Mesothelial cell of epicardium (in vitro differentiated cells): Measurements from ENCODE around the gene RNF207. TPM values are rescaled to one million over a fixed set of nuclear protein-coding genes. Genes with fewer than 3 reads are reported as not detected.

Source experiments
- DNase-seq, 2 experiments: peaks; one replicate each; pipeline ENCODE4 v3.0.0; 2021; ENCODE audit warnings: low spot score in 2 of 2; ENCODE audit not compliant: unreplicated experiment in 2 of 2
- H3K27ac Mint-ChIP-seq: 2 replicates; pipeline ENCODE4 v1.8.0; 2021; ENCODE audit warnings: mixed read lengths
- H3K27me3 Mint-ChIP-seq: 2 replicates; pipeline ENCODE4 v1.8.0; 2021; ENCODE audit warnings: low read depth, mixed read lengths
- H3K36me3 Mint-ChIP-seq: 2 replicates; pipeline ENCODE4 v1.8.0; 2021; ENCODE audit warnings: mixed read lengths
- H3K4me1 Mint-ChIP-seq: 2 replicates; pipeline ENCODE4 v1.8.0; 2021; ENCODE audit warnings: mixed read lengths
- H3K4me3 Mint-ChIP-seq: 2 replicates; pipeline ENCODE4 v1.8.0; 2021; ENCODE audit warnings: mild to moderate bottlenecking, moderate library complexity, mixed read lengths
- H3K9me3 Mint-ChIP-seq: 2 replicates; pipeline ENCODE4 v1.8.0; 2021; ENCODE audit warnings: mixed read lengths
- total RNA-seq: library from RNA; stranded (reverse); gene quantifications from 3 replicates; pipeline ENCODE4 v1.2.1, GENCODE V29; 2021
- TF ChIP-seq, protein P1 (sequence below): fragments of 200-600 bp; sonication (generic); IDR thresholded peaks from one replicate; pipeline ENCODE4 v1.5.0; 2021; ENCODE audit warnings: antibody characterized with exemption; ENCODE audit not compliant: unreplicated experiment

RNF207 gene
- total RNA-seq, 1 donor from 2014 or later, result 481 TPM

DNA sequence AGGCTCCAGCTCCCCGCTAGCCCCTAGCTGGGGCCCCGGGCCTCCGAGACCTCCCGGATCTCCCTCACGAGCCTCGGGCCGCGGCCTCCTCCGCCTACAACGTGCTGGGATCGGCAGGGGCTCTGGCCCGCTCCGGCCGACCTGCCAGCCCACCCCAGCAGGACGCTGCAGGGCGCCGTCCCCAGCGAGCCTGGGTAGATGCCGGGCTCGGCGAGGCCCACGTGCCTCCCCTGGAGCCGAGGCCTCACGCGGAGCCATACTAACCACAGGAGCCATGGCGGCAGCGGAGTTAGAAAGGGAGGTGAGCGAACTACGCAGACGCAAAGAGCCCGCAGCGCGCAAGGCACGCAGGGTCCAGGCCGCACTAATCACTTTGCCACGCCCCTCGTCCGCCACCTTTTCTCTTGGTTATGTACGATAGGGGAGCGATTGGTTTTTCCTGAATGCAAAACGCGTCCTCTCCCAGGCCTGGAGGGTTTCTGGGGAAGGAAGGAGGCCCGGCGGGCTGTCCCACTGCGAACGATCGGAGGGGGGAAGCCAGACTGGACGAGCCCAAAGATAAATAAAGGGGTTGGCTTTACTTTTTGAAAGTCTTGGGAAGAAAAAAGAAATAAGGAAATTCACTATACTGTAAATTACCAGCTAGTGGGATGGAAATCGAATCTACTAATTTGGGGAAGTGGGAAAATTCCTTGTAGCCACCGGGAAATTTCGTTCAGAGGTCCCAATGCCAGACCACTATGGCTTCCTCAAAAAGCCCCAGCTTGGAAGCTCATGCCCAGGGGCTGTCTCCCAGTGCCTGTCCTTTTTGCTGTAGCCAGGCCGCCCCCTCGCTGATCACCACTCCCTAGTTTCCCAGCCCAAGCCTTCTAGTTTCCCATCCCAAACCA is 6.4 kb upstream of the RNF207 start, which contains the start of gene RPL22:
Gene RPL22 (minus strand): TSS at position 298 of the 890 bp plus-strand sequence. CDS start 22 bp downstream, at position 276.
- peak within 1 kb of the TSS; percentile 90 for H3K27ac Mint-ChIP-seq
- peak; percentile 88 to 94 for DNase-seq
- H3K4me3 Mint-ChIP-seq, result peak within 1 kb of the TSS; percentile 83
- peaks cover 12% of the 10 kb centered on the region for H3K36me3 Mint-ChIP-seq
- TF ChIP-seq, protein P1, sequence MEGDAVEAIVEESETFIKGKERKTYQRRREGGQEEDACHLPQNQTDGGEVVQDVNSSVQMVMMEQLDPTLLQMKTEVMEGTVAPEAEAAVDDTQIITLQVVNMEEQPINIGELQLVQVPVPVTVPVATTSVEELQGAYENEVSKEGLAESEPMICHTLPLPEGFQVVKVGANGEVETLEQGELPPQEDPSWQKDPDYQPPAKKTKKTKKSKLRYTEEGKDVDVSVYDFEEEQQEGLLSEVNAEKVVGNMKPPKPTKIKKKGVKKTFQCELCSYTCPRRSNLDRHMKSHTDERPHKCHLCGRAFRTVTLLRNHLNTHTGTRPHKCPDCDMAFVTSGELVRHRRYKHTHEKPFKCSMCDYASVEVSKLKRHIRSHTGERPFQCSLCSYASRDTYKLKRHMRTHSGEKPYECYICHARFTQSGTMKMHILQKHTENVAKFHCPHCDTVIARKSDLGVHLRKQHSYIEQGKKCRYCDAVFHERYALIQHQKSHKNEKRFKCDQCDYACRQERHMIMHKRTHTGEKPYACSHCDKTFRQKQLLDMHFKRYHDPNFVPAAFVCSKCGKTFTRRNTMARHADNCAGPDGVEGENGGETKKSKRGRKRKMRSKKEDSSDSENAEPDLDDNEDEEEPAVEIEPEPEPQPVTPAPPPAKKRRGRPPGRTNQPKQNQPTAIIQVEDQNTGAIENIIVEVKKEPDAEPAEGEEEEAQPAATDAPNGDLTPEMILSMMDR, result no peak
- H3K4me1 Mint-ChIP-seq, result peaks cover 31% of the 10 kb centered on the region
- no peaks in the 10 kb centered on the region for H3K27me3 Mint-ChIP-seq
- no peaks in the 10 kb centered on the region for H3K9me3 Mint-ChIP-seq

DNA sequence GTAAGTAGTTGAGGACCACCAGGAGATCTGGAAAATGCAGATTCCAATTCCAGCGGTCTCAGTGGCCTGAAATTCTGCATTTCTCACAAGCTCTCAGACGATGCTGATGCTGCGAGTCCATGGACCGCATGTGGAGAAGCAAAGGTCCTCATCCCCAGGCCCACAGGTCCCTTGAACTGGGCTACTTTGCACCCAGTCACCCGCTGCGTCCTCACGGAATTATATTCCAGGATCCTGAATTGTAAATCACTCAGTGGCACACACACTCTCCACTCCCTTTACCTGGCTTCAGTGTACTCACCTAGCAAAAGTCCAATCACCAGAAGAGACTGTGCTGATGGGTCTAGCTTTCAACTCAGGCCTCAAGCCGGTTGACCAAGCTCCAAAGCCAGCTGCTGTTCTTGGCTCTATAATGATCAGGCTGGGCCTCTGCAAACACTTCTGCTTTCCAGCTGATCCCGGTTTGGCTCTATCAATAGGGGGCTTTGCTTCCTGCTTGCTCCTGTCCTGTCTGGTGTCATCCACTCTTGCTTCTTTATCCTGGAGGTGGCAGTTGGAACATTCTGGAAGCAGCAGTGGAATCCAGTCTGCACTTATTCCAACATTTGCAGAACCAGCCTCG is 5.6 kb upstream of the RNF207 start:
- peak overlapping the region; percentile 90 for H3K27ac Mint-ChIP-seq
- H3K36me3 Mint-ChIP-seq, result peaks cover 12% of the 10 kb centered on the region
- H3K4me1 Mint-ChIP-seq, result peaks cover 34% of the 10 kb centered on the region
- H3K9me3 Mint-ChIP-seq, result no peaks in the 10 kb centered on the region
- no peaks in the 10 kb centered on the region for H3K27me3 Mint-ChIP-seq
- TF ChIP-seq, protein P1, result no peak
- no peak for DNase-seq
- peak overlapping the region; percentile 83 for H3K4me3 Mint-ChIP-seq

DNA sequence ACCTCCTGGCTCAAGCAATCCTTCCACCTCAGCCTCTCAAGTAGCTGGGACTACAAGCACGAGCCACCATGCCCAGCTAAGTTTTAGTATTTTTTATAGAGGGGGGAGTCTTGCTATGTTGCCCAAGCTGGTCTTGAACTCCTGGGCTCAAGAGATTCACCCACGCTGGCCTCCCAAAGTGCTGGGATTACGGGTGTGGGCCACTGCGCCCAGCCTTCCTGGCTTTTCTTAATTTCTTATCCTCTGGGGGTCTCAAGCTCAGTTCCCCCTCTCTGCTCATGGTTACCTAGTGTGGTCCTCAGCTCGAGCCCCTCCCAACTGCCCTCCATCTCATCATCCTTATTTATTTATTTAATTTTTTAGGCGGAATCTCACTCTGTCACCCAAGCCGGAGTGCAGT is 3.7 kb upstream of the RNF207 start:
- H3K4me3 Mint-ChIP-seq, result no peak overlapping the region
- TF ChIP-seq, protein P1, result no peak
- H3K27me3 Mint-ChIP-seq, result no peaks in the 10 kb centered on the region
- H3K27ac Mint-ChIP-seq, result no peak overlapping the region
- peaks cover 37% of the 10 kb centered on the region for H3K4me1 Mint-ChIP-seq
- DNase-seq, result no peak
- H3K9me3 Mint-ChIP-seq, result no peaks in the 10 kb centered on the region
- peaks cover 4% of the 10 kb centered on the region for H3K36me3 Mint-ChIP-seq

DNA sequence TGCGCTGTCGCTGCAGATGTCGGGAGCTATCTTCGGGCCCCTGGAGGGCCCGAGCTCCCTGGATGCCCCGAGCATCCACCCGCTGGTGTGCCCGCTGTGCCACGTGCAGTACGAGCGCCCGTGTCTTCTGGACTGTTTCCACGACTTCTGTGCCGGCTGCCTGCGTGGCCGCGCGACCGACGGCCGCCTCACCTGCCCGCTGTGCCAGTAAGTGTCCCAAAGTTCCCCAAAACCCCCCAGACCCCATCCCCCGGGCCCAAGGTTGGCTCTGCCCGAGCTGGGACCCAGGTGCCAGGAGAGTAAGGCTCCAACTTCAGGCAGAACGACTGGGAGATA is 569 bp downstream of the RNF207 start:
- no peak for DNase-seq
- TF ChIP-seq, protein P1, result no peak
- peak overlapping the region; percentile 82 for H3K4me3 Mint-ChIP-seq
- peak overlapping the region; percentile 79 for H3K27ac Mint-ChIP-seq
- no peaks in the 10 kb centered on the region for H3K9me3 Mint-ChIP-seq
- H3K4me1 Mint-ChIP-seq, result peaks cover 28% of the 10 kb centered on the region
- H3K27me3 Mint-ChIP-seq, result no peaks in the 10 kb centered on the region
- peaks cover 4% of the 10 kb centered on the region for H3K36me3 Mint-ChIP-seq

DNA sequence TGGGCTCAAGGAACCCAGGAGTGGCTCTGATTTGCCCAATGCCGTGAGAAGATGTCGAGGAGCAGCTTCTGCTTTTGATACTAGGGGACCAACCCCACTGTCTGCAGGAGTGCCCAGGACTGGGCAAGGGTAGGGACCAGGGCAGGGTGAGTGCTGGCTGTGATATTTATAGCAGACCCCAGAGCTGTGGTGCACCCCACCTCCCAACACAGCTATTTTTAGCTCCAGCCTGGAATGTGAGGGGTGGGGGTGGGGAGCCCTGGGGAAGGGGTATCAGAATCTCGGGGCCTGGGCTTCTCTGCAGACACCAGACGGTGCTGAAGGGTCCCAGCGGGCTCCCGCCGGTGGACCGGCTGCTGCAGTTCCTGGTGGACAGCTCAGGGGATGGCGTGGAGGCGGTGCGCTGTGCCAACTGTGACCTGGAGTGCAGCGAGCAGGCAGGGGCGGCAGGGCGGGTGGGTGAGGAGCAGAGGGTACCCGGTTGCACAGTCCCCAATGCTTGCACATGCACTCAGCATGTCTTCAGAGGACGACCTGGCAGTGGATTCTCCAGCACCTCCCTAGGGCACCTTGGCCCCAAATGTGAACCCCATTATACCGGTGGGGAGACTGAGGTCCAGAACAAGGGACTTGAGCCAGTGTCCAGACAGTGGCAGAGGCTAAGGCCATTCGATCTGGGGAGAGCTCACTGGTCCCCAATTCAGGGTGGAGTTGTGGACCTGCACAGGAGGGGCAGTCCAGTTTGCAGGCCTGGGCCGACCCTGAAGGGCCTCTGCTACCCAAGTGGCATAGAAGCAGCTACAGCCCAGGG is 1.4 kb downstream of the RNF207 start:
- no peak for DNase-seq
- peak overlapping the region; percentile 79 for H3K27ac Mint-ChIP-seq
- no peaks in the 10 kb centered on the region for H3K27me3 Mint-ChIP-seq
- TF ChIP-seq, protein P1, result no peak
- H3K36me3 Mint-ChIP-seq, result peaks cover 9% of the 10 kb centered on the region
- H3K9me3 Mint-ChIP-seq, result no peaks in the 10 kb centered on the region
- H3K4me1 Mint-ChIP-seq, result peaks cover 26% of the 10 kb centered on the region
- H3K4me3 Mint-ChIP-seq, result peak overlapping the region; percentile 82
